NB4 (cell line): ENCODE measurements around the gene SEMA3A.

Source experiments
- DNase-seq: peaks from one replicate; pipeline ENCODE4 v3.0.0; 2010; ENCODE audit warnings: low read depth
- H3K4me3 ChIP-seq: one replicate; pipeline ENCODE4 v1.5.1; 2011; ENCODE audit warnings: mild to moderate bottlenecking, low read depth, low read length, moderate library complexity
- CTCF ChIP-seq: IDR thresholded peaks from one replicate; pipeline ENCODE4 v1.5.1; 2012; ENCODE audit warnings: low read depth, low read length
- MYC ChIP-seq: IDR thresholded peaks from 2 replicates; pipeline ENCODE4 v1.6.1; 2011; ENCODE audit warnings: low read depth, low read length
- POLR2A ChIP-seq: IDR thresholded peaks from 2 replicates; pipeline ENCODE4 v1.6.1; 2011; ENCODE audit warnings: mild to moderate bottlenecking; ENCODE audit not compliant: insufficient read length; ENCODE audit errors: extremely low read depth
- TF ChIP-seq, protein P1 (sequence below): IDR thresholded peaks from 2 replicates; pipeline ENCODE4 v1.6.1; 2011; ENCODE audit warnings: low read depth, low read length

The SEMA3A gene

DNA sequence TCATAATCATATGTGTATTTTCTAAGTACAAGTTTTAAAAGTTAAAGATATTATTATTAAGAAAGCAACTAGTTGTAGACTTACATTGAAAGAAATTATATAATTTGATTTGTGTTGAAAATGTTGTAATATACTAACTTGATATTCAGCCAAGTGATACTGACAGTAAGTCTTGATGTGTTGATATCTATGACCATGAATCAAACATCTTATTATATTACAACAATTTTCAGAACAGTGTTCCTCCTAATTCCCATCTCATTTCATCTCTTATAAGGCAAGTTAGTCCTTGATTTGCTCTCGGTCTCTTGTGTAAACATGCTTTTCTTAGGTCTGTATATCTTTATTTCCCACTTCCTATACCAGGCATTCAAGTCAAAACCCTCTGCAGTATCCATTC lies 276.4 kb downstream of the SEMA3A start:
- TF ChIP-seq MYC (no peak), POLR2A (no peak), CTCF (no peak)
- TF ChIP-seq, protein P1, sequence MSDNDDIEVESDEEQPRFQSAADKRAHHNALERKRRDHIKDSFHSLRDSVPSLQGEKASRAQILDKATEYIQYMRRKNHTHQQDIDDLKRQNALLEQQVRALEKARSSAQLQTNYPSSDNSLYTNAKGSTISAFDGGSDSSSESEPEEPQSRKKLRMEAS: no peak
- H3K4me3 ChIP-seq: no peak overlapping the region
- no peak for DNase-seq

DNA sequence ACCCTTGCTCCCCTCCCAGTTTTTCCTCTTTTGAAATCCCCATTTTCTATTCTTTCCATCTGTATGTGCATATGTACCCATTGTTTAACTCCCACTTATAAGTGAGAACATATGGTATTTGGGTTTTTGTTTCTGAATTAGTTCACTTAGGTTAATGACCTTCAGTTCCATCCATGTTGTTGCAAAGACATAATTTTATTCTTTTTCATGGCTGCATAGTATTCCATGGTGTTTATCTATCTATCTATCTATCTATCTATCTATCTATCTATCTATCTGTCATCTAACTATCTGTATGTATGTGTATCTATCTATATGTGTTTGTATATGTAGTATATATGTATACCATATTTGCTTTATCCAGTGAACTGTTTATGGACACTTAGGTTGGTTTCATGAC lies 281.4 kb downstream of the SEMA3A start:
- no peak for TF ChIP-seq CTCF
- TF ChIP-seq POLR2A: no peak
- no peak for TF ChIP-seq MYC
- TF ChIP-seq, protein P1: no peak
- no peak overlapping the region for H3K4me3 ChIP-seq
- DNase-seq: no peak

DNA sequence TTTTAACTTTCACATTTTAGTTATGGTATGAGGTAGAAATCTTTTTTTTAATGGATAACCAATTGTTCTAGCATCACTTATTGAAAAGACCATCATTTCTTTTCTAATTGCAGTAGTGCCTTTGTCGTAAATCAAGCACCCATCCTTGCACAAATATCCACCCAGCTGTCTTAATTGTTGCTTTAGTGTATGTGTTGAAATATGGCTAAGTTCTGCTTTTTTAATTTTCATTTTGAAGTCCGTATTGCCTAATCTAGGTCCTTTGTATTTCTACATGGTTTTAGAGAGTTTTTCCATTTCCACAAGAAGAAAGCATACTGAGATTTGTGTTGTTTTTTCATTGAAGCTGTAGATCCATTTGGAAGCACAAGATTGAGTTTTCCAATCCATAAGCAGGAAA lies 286.1 kb downstream of the SEMA3A start:
- TF ChIP-seq MYC (peak; percentile 30; the same call in 1 of the 2 replicates), CTCF (no peak)
- peak; percentile 52 for DNase-seq
- no peak overlapping the region for H3K4me3 ChIP-seq
